Measurements from ENCODE around the gene CEBPA. TPM values are rescaled to one million over a fixed set of nuclear protein-coding genes. Genes with fewer than 3 reads are reported as not detected.
A peak's percentile ranks its signal among the peaks of the same experiment; 100 is the strongest.

The CEBPA gene
- total and polyA plus RNA-seq, 12 donors: 0.60 to 29.9 (median 8.4) TPM

DNA sequence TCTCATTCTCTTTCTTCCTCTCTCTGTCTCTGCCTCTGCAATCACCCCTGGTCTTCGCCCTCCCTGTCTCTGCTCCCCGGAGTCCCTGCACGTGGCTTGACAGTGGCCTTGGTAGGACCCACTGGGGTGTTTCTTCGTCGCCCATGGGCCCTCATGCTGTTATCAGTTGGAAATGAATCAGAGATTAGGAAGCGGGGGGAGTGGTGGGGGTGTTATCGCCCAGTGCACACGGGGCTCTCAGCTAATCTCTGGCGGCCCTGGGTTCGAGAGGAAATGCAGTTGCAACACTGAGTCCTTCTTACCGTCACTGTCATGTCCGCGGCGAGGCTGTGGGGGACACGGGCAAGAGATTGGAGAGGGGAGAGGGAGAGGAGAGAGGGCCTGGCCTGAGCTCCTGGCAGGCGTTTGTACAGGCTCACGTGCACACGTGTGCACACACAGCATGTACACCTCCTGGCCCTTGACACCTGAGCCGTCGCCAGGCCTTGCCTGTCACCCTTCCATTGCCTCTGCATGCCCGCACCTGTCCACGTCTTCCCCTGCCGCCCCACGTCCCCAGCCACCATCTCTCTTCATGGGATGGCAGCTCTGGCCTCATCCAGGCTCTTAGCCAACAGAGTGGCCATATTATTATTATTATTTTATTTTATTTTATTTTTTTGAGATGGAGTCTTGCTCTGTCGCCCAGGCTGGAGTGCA, 38.9 kb downstream of the CEBPA start:
- Histone ChIP-seq H3K36me3 (replicated peaks in 1 of 2) (no peaks in the 10 kb centered on the region), H3K9me3 (replicated peaks in 1 of 3) (no peaks in the 10 kb centered on the region), H3K4me1 (replicated peaks in 1 of 2) (no peaks in the 10 kb centered on the region), H3K4me3 (no peak overlapping the region), H3K27ac (no peak overlapping the region), H3K27me3 (no peaks in the 10 kb centered on the region)
- 70 to 80% (median 77%) methylated on average over 24 to 25 of the region's 25 CpGs for WGBS, 4 donors
- DNase-seq: no peak
- TF ChIP-seq POLR2A (IDR thresholded peaks at IDR 0.05): no peak
- TF ChIP-seq, protein P1, sequence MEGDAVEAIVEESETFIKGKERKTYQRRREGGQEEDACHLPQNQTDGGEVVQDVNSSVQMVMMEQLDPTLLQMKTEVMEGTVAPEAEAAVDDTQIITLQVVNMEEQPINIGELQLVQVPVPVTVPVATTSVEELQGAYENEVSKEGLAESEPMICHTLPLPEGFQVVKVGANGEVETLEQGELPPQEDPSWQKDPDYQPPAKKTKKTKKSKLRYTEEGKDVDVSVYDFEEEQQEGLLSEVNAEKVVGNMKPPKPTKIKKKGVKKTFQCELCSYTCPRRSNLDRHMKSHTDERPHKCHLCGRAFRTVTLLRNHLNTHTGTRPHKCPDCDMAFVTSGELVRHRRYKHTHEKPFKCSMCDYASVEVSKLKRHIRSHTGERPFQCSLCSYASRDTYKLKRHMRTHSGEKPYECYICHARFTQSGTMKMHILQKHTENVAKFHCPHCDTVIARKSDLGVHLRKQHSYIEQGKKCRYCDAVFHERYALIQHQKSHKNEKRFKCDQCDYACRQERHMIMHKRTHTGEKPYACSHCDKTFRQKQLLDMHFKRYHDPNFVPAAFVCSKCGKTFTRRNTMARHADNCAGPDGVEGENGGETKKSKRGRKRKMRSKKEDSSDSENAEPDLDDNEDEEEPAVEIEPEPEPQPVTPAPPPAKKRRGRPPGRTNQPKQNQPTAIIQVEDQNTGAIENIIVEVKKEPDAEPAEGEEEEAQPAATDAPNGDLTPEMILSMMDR (IDR thresholded peaks at IDR 0.05): no peak
- intact Hi-C loops (cut with DNase I): no loop called here

DNA sequence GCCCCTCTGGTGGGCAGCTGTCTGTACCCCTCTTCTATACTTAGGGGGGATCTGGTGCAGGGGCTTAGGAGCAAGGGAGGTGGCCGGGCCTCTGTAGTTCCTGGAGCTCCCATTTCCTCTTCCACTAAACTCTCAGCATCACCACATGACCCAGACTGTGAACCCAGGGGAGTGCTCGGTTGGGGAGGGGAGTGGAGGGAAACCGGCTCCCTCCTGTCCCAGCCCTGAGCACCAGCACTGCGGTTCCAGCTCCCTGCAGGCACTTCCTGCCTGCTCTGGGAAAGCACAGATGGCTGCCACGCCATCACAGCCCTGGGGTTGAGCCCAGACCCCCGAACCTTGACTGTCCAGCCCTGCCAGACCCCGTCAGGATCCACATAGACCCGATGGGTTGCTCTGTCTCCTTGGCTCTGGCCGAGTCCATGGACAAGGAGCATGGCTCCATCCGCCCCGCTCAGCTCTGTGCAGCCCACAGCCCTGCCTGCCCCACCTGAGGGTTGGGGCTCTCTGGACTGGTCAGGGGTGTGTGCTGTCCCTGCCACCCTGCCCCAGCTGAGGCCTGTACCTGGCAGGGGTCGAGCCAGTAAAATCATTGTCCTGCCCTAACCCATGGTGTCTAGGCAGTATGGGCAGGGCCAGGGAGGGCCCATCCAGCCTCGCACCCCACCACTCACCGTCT, 40.7 kb downstream of the CEBPA start:
- no peak overlapping the region for H3K4me3 ChIP-seq
- no peaks in the 10 kb centered on the region for H3K9me3 ChIP-seq (replicated peaks in 1 of 3)
- H3K36me3 ChIP-seq (replicated peaks in 1 of 2): no peaks in the 10 kb centered on the region
- WGBS, 4 donors: 63 to 75% (median 68%) methylated on average over 5 to 14 of the region's 14 CpGs
- peak overlapping the region in 2 of 5 donors; percentile 34 to 57 for H3K27ac ChIP-seq
- no peaks in the 10 kb centered on the region for H3K27me3 ChIP-seq
- TF ChIP-seq, protein P1 (IDR thresholded peaks at IDR 0.05): no peak
- TF ChIP-seq POLR2A (IDR thresholded peaks at IDR 0.05): no peak
- no peaks in the 10 kb centered on the region for H3K4me1 ChIP-seq (replicated peaks in 1 of 2)
- intact Hi-C loops (cut with DNase I): no loop called here
- no peak for DNase-seq

DNA sequence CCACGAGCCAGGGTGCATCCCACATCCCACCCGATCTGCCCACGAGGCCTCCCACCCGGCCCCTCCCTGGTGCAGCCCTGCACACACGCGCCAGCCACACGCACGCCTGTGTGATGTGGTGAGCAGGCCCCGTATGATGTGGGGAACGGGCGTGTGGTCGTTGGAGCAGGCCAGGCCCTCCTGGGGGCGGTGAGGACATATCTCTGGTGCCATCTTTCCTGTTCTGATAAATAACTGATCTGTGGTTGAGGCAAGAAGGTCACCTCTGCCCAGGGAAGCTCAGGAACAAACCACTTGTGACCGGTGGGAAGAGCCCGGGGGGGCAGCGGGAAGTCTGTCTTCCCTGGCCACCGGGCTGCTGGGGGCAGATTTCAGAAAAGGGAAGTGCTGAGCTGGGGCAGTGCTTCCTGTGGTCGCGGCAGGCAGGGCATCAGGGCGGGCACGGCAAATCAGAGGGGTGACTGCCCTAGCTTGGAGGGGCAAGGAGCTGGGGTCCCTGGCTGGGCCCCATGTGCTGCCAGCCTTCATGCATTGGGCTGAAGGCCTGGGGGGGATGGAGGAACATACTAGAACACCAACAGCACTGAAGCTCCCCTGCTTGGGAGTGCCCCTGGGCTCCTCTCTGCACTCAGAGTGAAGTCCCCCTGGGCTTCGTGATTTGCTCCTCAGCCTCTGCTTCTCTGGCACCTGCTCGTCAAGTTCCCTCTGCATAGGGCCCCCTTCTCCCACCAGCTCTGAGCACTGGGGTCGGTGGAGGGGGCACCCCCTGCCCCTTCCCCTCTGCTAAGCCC, 41.5 kb downstream of the CEBPA start:
- peak overlapping the region in 3 of 5 donors; percentile 11 to 57 (median 34) for H3K27ac ChIP-seq

More for the DNA sequence above, 41.5 kb downstream of the CEBPA start:
- WGBS, 4 donors: 53 to 76% (median 64%) methylated on average over 8 to 24 of the region's 24 CpGs
- no peaks in the 10 kb centered on the region for H3K27me3 ChIP-seq
- H3K36me3 ChIP-seq (replicated peaks in 1 of 2): no peaks in the 10 kb centered on the region
- no peaks in the 10 kb centered on the region for H3K9me3 ChIP-seq (replicated peaks in 1 of 3)
- intact Hi-C loops (cut with DNase I): no loop called here
- no peaks in the 10 kb centered on the region for H3K4me1 ChIP-seq (replicated peaks in 1 of 2)
- DNase-seq: peak in 2 of 7 donors; percentile 30 to 46
- TF ChIP-seq POLR2A (IDR thresholded peaks at IDR 0.05): no peak
- TF ChIP-seq, protein P1 (IDR thresholded peaks at IDR 0.05): no peak
- H3K4me3 ChIP-seq: no peak overlapping the region
